Testis (tissue), 2 donors: ENCODE results near the gene LBH.

Experiments
- CTCF ChIP-seq, 3 experiments: fragments of 450-650 bp in 2 of 3; fragments of 200-600 bp in 1 of 3; sonication (generic) in 1 of 3; IDR thresholded peaks; one replicate each; pipeline ENCODE4 v1.5.1; 2016 to 2019; ENCODE audit warnings: antibody characterized with exemption in 3 of 3, mild to moderate bottlenecking in 2 of 3, moderate library complexity in 1 of 3
- POLR2A ChIP-seq: fragments of 450-650 bp; IDR thresholded peaks from one replicate; pipeline ENCODE4 v1.6.1; 2017; ENCODE audit warnings: antibody characterized with exemption, mild to moderate bottlenecking, moderate library complexity

GRCh38 chr2:30270166-30270565 is 38.8 kb downstream of the LBH start:
- TF ChIP-seq CTCF (IDR thresholded peaks at IDR 0.05) = no peak
- TF ChIP-seq POLR2A = no peak
